ENCODE data around the gene TMPRSS5. TPM values are rescaled to one million over a fixed set of nuclear protein-coding genes. Genes with fewer than 3 reads are reported as not detected.

Gene TMPRSS5
- total RNA-seq: under 1 TPM; 0.16 to 0.19 TPM

- Histone ChIP-seq H3K4me1 (no peaks in the 10 kb centered on the region), H3K27me3 (no peaks in the 10 kb centered on the region), H3K27ac (no peak within 1 kb of the TSS), H3K9me3 (peaks cover 7 to 25% of the 10 kb centered on the region in 2 donors), H3K36me3 (no peaks in the 10 kb centered on the region), H3K4me3 (no peak within 1 kb of the TSS)
- TF ChIP-seq CTCF (IDR thresholded peaks at IDR 0.05): no peak
- no peak for DNase-seq (ENCODE audit: low spot score)
These were observed at the start of gene TMPRSS5 for GRCh38 chr11:113705871-113706655. TSS of gene TMPRSS5 (minus strand) at chr11:113706308. CDS start at chr11:113706224, 84 bp downstream.

GRCh38 chr11:113752932-113753331, 46.8 kb upstream of the TMPRSS5 start:
- DNase-seq (ENCODE audit: low spot score): no peak
- TF ChIP-seq CTCF (IDR thresholded peaks at IDR 0.05): no peak
- H3K36me3 ChIP-seq: peaks cover 49% of the 10 kb centered on the region
- no peaks in the 10 kb centered on the region for H3K4me1 ChIP-seq
- no peak overlapping the region for H3K27ac ChIP-seq
- no peaks in the 10 kb centered on the region for H3K27me3 ChIP-seq
- H3K4me3 ChIP-seq: no peak overlapping the region
- no peaks in the 10 kb centered on the region for H3K9me3 ChIP-seq

- no peak overlapping the region for H3K27ac ChIP-seq
- no peak for DNase-seq (ENCODE audit: low spot score)
- H3K4me3 ChIP-seq: no peak overlapping the region
- H3K4me1 ChIP-seq: no peaks in the 10 kb centered on the region
- H3K36me3 ChIP-seq: peaks cover 73% of the 10 kb centered on the region
- no peaks in the 10 kb centered on the region for H3K9me3 ChIP-seq
- TF ChIP-seq CTCF (IDR thresholded peaks at IDR 0.05): no peak
- H3K27me3 ChIP-seq: no peaks in the 10 kb centered on the region
These were observed 30.2 kb upstream of the TMPRSS5 start for GRCh38 chr11:113736323-113736722.

- no peak for DNase-seq (ENCODE audit: low spot score)
- H3K4me1 ChIP-seq: no peaks in the 10 kb centered on the region
- no peaks in the 10 kb centered on the region for H3K27me3 ChIP-seq
- H3K9me3 ChIP-seq: no peaks in the 10 kb centered on the region
- TF ChIP-seq CTCF (IDR thresholded peaks at IDR 0.05): no peak
- H3K27ac ChIP-seq: no peak overlapping the region
- H3K4me3 ChIP-seq: no peak overlapping the region
- H3K36me3 ChIP-seq: peaks cover 36% of the 10 kb centered on the region
These were observed 26.0 kb upstream of the TMPRSS5 start for GRCh38 chr11:113732092-113732491.

- no peaks in the 10 kb centered on the region for H3K4me1 ChIP-seq
- no peak overlapping the region for H3K4me3 ChIP-seq
- H3K36me3 ChIP-seq: peaks cover 27% of the 10 kb centered on the region
- no peaks in the 10 kb centered on the region for H3K9me3 ChIP-seq
- H3K27me3 ChIP-seq: no peaks in the 10 kb centered on the region
- DNase-seq (ENCODE audit: low spot score): no peak
- no peak overlapping the region for H3K27ac ChIP-seq
- TF ChIP-seq CTCF (IDR thresholded peaks at IDR 0.05): peak in 1 of 2 donors; percentile 70
These were observed 25.0 kb upstream of the TMPRSS5 start for GRCh38 chr11:113730887-113731726.
